ENCODE results near the gene SH2D1B. TPM values are rescaled to one million over a fixed set of nuclear protein-coding genes. Genes with fewer than 3 reads are reported as not detected.
A peak's percentile ranks its signal among the peaks of the same experiment; 100 is the strongest.

The SH2D1B gene
- total and polyA plus RNA-seq, 9 of the 15 experiments (the other 6 are each of a cell fraction or from before 2014, with no cell fraction given) = 5.6 to 19.6 (median 9.7) TPM

- TF ChIP-seq HDAC8 (tag; IDR thresholded peaks at IDR 0.05) (no peak), MLLT1 (IDR thresholded peaks at IDR 0.05) (0 out of 4 replicates have a peak, but pooled peaks of 1 of the 2 experiments have one; percentile 22), NCOA6 (IDR thresholded peaks at IDR 0.05) (peak; percentile 46; the same call in 1 of the 2 replicates), RBM25 (IDR thresholded peaks at IDR 0.05; ENCODE audit: low read depth, low read length, severe bottlenecking) (no peak), ZNF57 (CRISPR knock-in tag; IDR thresholded peaks at IDR 0.05) (no peak), MXD1 (CRISPR knock-in tag; IDR thresholded peaks at IDR 0.05; ENCODE audit: borderline replicate concordance, poor library complexity, severe bottlenecking) (no peak), TEAD4 (IDR thresholded peaks at IDR 0.05; ENCODE audit: low read length) (peak; percentile 100), TEAD4 (CRISPR knock-in tag; IDR thresholded peaks at IDR 0.05; ENCODE audit: borderline replicate concordance) (no peak), MYBL2 (IDR thresholded peaks at IDR 0.05; ENCODE audit: low read depth) (no peak), MYBL2 (CRISPR knock-in tag; IDR thresholded peaks at IDR 0.05; ENCODE audit: borderline replicate concordance) (no peak), RCOR1 (IDR thresholded peaks at IDR 0.05; ENCODE audit: borderline replicate concordance in 1 of 2, low read depth in 2 of 2, low read length in 2 of 2) (peak; percentile 85 to 95; a peak in 3 of 4 replicates), HNRNPH1 (optimal IDR thresholded peaks at IDR 0.05; ENCODE audit: low read depth, low read length) (no peak), MGA (IDR thresholded peaks at IDR 0.05) (no peak)
Measured at GRCh38 chr1:162386292-162387225, 25.4 kb downstream of the SH2D1B start (continued).
